Spleen (tissue), 11 donors: Measurements from ENCODE around the gene INPP4B. TPM values are rescaled to one million over a fixed set of nuclear protein-coding genes. Genes with fewer than 3 reads are reported as not detected.

Experiments
- DNase-seq: peaks from one replicate; pipeline ENCODE4 v3.0.0-alpha.2; 2020
- H3K27ac ChIP-seq, 8 donors: fragments of 200-600 bp; sonication (generic) in 7 of 8; 1 replicate in 4 of 8; 2 replicates in 4 of 8; pipeline versions ENCODE4 v1.5.0 to v1.8.0; 2016 to 2021; ENCODE audit warnings: inconsistent platforms in 4 of 8, mild to moderate bottlenecking in 4 of 8, moderate library complexity in 1 of 8
- H3K27me3 ChIP-seq, 7 donors: fragments of 200-600 bp; sonication (generic) in 6 of 7; replicated peaks in 1 of 7; 1 replicate in 4 of 7; 2 replicates in 3 of 7; pipeline versions ENCODE4 v1.5.0 to v1.8.0; 2016 to 2021; ENCODE audit warnings: inconsistent platforms in 3 of 7, mild to moderate bottlenecking in 1 of 7
- H3K36me3 ChIP-seq, 6 donors: fragments of 200-600 bp; sonication (generic) in 5 of 6; 1 replicate in 4 of 6; 2 replicates in 2 of 6; pipeline versions ENCODE4 v1.5.0 to v1.8.0; 2016 to 2021; ENCODE audit warnings: inconsistent platforms in 2 of 6
- H3K4me1 ChIP-seq, 6 donors: fragments of 200-600 bp; sonication (generic) in 5 of 6; 1 replicate in 3 of 6; 2 replicates in 3 of 6; pipeline versions ENCODE4 v1.5.0 to v1.8.0; 2016 to 2021; ENCODE audit warnings: inconsistent platforms in 3 of 6
- H3K4me3 ChIP-seq, 8 donors: fragments of 200-600 bp; sonication (generic) in 7 of 8; 1 replicate in 4 of 8; 2 replicates in 4 of 8; pipeline versions ENCODE4 v1.5.0 to v1.8.0; 2016 to 2021; ENCODE audit warnings: inconsistent platforms in 4 of 8, mild to moderate bottlenecking in 4 of 8, moderate library complexity in 2 of 8
- H3K9me3 ChIP-seq, 8 donors: fragments of 200-600 bp; sonication (generic) in 7 of 8; 1 replicate in 4 of 8; 2 replicates in 4 of 8; pipeline versions ENCODE4 v1.5.0 to v1.8.0; 2016 to 2021; ENCODE audit warnings: inconsistent platforms in 4 of 8
- CTCF ChIP-seq, 11 experiments: fragments of 200-600 bp in 7 of 11; fragments of 450-650 bp in 4 of 11; sonication (generic) in 4 of 11; IDR thresholded peaks in 8 of 11; conservative IDR thresholded peaks in 3 of 11; 1 replicate in 7 of 11; 2 replicates in 4 of 11; pipeline versions ENCODE4 v1.4.0 to v1.8.0; 2016 to 2021; ENCODE audit warnings: antibody characterized with exemption in 11 of 11, inconsistent platforms in 4 of 11, mild to moderate bottlenecking in 1 of 11
- POLR2A ChIP-seq, 3 donors: fragments of 450-650 bp; IDR thresholded peaks; one replicate each; pipeline ENCODE4 v1.5.1; 2017; ENCODE audit warnings: antibody characterized with exemption in 3 of 3, mild to moderate bottlenecking in 1 of 3
- POLR2AphosphoS5 ChIP-seq, 3 donors: sonication (generic); formaldehyde crosslinking; IDR thresholded peaks; one replicate each; pipeline ENCODE4 v1.5.1; 2017; ENCODE audit warnings: antibody characterized with exemption in 3 of 3
- WGBS, 5 donors: extraction: QIAGEN DNeasy Blood & Tissue Kit in 3 of 5; methylation state at CpG; one replicate each; pipeline versions ENCODE4 v1.1.5 to v1.1.7; 2013 to 2018; 5-methylcytosine and 5-hydroxymethylcytosine counted together
- intact Hi-C: fragments of 100-400 bp; cut with DNase I; formaldehyde crosslinking; loops from one replicate; pipeline ENCODE4 v1.15.0; 2023; ENCODE audit warnings: low total_unique reads
- polyA plus RNA-seq, 3 donors: library from polyadenylated mRNA; stranded (reverse); fragments of 200-250 nt; gene quantifications; one replicate each; pipeline ENCODE4 v1.2.1, GENCODE V29; 2013
- total RNA-seq, 7 donors: library from RNA; depleted of rRNA in 3 of 7; stranded (reverse); fragments of >200 nt in 3 of 7; fragmentation: NEBNext Ultra II Directional in 4 of 7; extraction: Animal tissue kit (Norgen Biotek cat#: 25700) in 4 of 7; gene quantifications; one replicate each; pipeline versions ENCODE4 v1.1.0 to v1.2.1, GENCODE V29; 2016 to 2021
- donor health status: healthy with polysubstance abuse.
- donor health status: DM: no; HTN: no; CAD: no; lungs with moderate emphysema.
- donor health status: DM: no; HTN: no; CAD: no.
- donor health status: Bipolar disorder and iron deficiency.
- donor health status: healthy.
- donor health status: DM: no; HTN: no; CAD: no.
- donor health status: DM: yes; HTN: yes; CAD: no.

INPP4B gene
- total and polyA plus RNA-seq, 10 donors = 0.78 to 31.6 (median 26.8) TPM

GRCh38 chr4:142121448-142122350 is 724.4 kb downstream of the INPP4B start:
- Histone ChIP-seq H3K27ac (peak overlapping the region in 3 of 8 donors; percentile 12 to 45 (median 28)), H3K4me1 (peaks cover 0 to 8% (median 0%) of the 10 kb centered on the region in 6 donors), H3K36me3 (no peaks in the 10 kb centered on the region), H3K27me3 (no peaks in the 10 kb centered on the region), H3K9me3 (peaks cover 0 to 6% (median 0%) of the 10 kb centered on the region in 8 donors), H3K4me3 (no peak overlapping the region)
- DNase-seq = no peak
- 58 to 71% (median 70%) methylated on average over 9 of the region's 9 CpGs for WGBS, 5 donors
- intact Hi-C loops = no loop called here
- TF ChIP-seq POLR2AphosphoS5 (IDR thresholded peaks at IDR 0.05) (no peak), POLR2A (IDR thresholded peaks at IDR 0.05) (no peak), CTCF (IDR thresholded peaks at IDR 0.05 in 8 of 11, conservative IDR thresholded peaks at IDR 0.05 in 3 of 11) (no peak)

- 87 to 100% (median 94%) methylated on average over 1 of the region's 1 CpG for WGBS, 5 donors
- Histone ChIP-seq H3K27me3 (no peaks in the 10 kb centered on the region), H3K9me3 (peaks cover 0 to 6% (median 0%) of the 10 kb centered on the region in 8 donors), H3K4me1 (peaks cover 0 to 8% (median 0%) of the 10 kb centered on the region in 6 donors), H3K36me3 (no peaks in the 10 kb centered on the region), H3K27ac (no peak overlapping the region), H3K4me3 (no peak overlapping the region)
- intact Hi-C loops = no loop called here
- no peak for TF ChIP-seq CTCF (IDR thresholded peaks at IDR 0.05 in 8 of 11, conservative IDR thresholded peaks at IDR 0.05 in 3 of 11)
- no peak for DNase-seq
Observed at GRCh38 chr4:142120921-142121320, 725.2 kb downstream of the INPP4B start.

GRCh38 chr4:142112451-142112850 is 733.6 kb downstream of the INPP4B start:
- no peak for TF ChIP-seq CTCF (IDR thresholded peaks at IDR 0.05 in 8 of 11, conservative IDR thresholded peaks at IDR 0.05 in 3 of 11)
- no peak for TF ChIP-seq POLR2AphosphoS5 (IDR thresholded peaks at IDR 0.05)
- no peak for TF ChIP-seq POLR2A (IDR thresholded peaks at IDR 0.05)
- H3K4me1 ChIP-seq = no peaks in the 10 kb centered on the region
- no peak overlapping the region for H3K27ac ChIP-seq
- no peak for DNase-seq
- H3K9me3 ChIP-seq = no peaks in the 10 kb centered on the region
- H3K27me3 ChIP-seq = no peaks in the 10 kb centered on the region
- intact Hi-C loops = no loop called here
- H3K4me3 ChIP-seq = no peak overlapping the region
- H3K36me3 ChIP-seq = peaks cover 0 to 15% (median 0%) of the 10 kb centered on the region in 6 donors
- 91 to 96% (median 95%) methylated on average over 2 of the region's 2 CpGs for WGBS, 5 donors

GRCh38 chr4:142110136-142110535 is 736.0 kb downstream of the INPP4B start:
- no peak for DNase-seq
- no peak for TF ChIP-seq POLR2A (IDR thresholded peaks at IDR 0.05)
- Histone ChIP-seq H3K4me1 (no peaks in the 10 kb centered on the region), H3K36me3 (peaks cover 0 to 15% (median 0%) of the 10 kb centered on the region in 6 donors), H3K4me3 (no peak overlapping the region), H3K27ac (peak overlapping the region in 1 of 8 donors; percentile 13), H3K9me3 (no peaks in the 10 kb centered on the region), H3K27me3 (no peaks in the 10 kb centered on the region)
- intact Hi-C loops = no loop called here
